ENCODE data around the gene ARL6IP1. TPM values are rescaled to one million over a fixed set of nuclear protein-coding genes. Genes with fewer than 3 reads are reported as not detected.

Gene ARL6IP1
- total and polyA plus RNA-seq, 2 of the 13 experiments (the other 11 are each of a cell fraction or from before 2014, with no cell fraction given) = 263 to 373 TPM

DNA sequence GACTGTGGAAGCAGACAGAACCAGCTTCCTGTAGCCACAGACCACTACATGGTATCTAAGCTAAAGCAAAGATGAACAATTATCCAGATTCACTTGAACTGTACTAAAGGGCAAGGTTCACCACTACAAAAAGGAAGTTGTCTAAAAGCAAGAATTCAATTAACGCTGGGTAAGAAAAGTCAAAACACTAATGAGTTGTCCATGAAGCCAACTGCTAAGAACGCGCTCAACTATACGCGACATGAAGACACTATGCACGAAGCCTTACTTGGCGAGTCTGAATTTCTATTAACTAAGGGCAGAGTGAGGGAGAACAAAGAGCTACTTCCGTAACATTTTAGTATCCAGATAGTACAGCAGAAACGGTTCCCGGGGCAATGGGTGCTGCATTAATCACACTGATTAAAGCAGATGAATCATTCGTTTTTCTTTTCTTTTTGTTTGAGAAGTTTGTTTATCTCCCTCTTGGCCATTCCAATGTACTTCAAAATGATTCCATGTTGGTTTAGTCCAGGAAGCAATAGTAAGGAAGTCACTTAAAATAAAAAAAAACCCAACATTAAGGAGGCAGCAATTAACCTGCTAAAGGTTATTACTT, 8.4 kb downstream of the ARL6IP1 start (continued):
- no peak for TF ChIP-seq AHDC1 (CRISPR knock-in tag; IDR thresholded peaks at IDR 0.05; ENCODE audit: borderline replicate concordance)
- TF ChIP-seq MYC (CRISPR knock-in tag; IDR thresholded peaks at IDR 0.05; ENCODE audit: borderline replicate concordance) = no peak
- no peak for TF ChIP-seq RXRA (CRISPR knock-in tag; IDR thresholded peaks at IDR 0.05)

DNA sequence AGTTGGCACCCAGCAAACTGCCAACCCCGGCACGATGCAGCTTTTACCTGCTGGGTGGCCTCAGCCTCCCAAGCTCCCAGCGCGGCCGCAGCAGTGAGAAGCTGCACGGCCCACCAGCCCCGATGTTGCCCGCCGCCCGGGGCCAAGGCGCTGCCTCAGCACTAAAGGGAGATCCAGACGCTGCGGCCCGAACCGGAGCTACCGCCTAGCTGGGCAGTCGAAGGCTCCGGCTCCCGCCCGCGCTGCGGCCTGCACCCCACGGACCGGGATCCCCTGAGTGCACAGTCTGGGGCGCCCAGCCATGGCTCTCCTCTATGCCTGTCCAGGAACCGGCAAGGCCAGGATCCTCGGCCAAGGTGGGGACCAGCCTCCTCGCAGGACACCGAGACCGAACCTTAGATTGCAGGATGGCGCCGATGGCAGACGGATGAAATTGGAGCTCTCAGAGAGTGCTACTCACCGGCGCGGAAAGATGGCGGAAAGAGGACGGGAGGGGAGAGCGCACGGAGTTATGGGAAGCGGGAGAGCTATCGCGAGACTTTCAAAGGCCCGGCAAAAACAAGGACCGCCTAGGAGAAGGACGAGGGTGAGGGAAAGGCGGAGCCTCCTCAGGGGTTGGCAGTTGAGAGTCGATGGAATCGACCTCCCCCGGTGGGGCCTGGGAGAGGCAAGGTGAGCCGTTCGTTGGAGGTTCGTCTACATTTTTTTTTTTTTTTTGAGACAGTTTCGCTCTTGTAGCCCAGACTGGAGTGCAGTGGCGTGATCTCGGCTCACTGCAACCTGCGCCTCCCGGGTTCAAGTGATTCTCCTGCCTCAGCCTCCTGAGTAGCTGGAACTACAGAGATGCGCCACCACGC, 11.3 kb downstream of the ARL6IP1 start, which contains the start of gene RPS15A:
Gene RPS15A (minus strand): TSS at position 485 of the 857 bp plus-strand sequence. CDS start 1,221 bp downstream, outside the sequence.
- peaks cover 62% of the 10 kb centered on the region for H3K4me1 ChIP-seq (ENCODE audit: insufficient read depth, low read length)
- no TSS peak for BruUV-seq (replicated peaks)
- intact Hi-C loops (cut with micrococcal nuclease; ENCODE audit: unreplicated experiment) (loop anchor here (1.0 to 10.0 kb wide), 2 partner anchors 11 to 735 kb away; partner anchors contain the start of genes ARL6IP1, CCP110 and GDE1), in situ Hi-C loops (cut with HindIII; ENCODE audit: extremely low pct_ligation_motif_present, low pct_unique_long_range_greater_than_20kb) (no loop called here)
- H3K36me3 ChIP-seq (replicated peaks in 1 of 2; ENCODE audit: control insufficient read depth in 1 of 2, insufficient read depth in 2 of 2, low read length in 2 of 2) = peaks cover 34 to 71% of the 10 kb centered on the region in 2 experiments
- ChIA-PET POLR2A (interaction anchor here (0.6 to 8.7 kb wide), 27 partner anchors 12 to 1616 kb away, joined by 3 to 545 read pairs (median 5); partner anchors contain the start of genes ARL6IP1, CCP110, COQ7 and ITPRIPL2), CTCF (ENCODE audit: low intra/inter-chr PET ratio, low total read pairs) (no interaction called here)
- peak within 1 kb of the TSS; percentile 98 for H3K9ac ChIP-seq (ENCODE audit: insufficient read depth, low read depth, low read length)
- H4K20me1 ChIP-seq (ENCODE audit: insufficient read depth, low read length) = peaks cover 47% of the 10 kb centered on the region
- no peaks in the 10 kb centered on the region for H3K9me3 ChIP-seq (ENCODE audit: low read length)
- peak within 1 kb of the TSS; percentile 74 to 98 (median 96) for H3K4me3 ChIP-seq (replicated peaks in 1 of 3; ENCODE audit: insufficient read depth in 1 of 3, low read depth in 2 of 3, low read length in 3 of 3)
- no peak within 1 kb of the TSS for H2AFZ ChIP-seq (ENCODE audit: low read length)
- DNase-seq (ENCODE audit: low spot score) = peak; percentile 100
- H3K27ac ChIP-seq (ENCODE audit: extremely low read length, insufficient read depth, low read length) = peak within 1 kb of the TSS; percentile 78
- H3K27me3 ChIP-seq (ENCODE audit: control insufficient read depth in 1 of 2, insufficient read depth in 2 of 2, low read length in 2 of 2) = peaks cover 0 to 7% of the 10 kb centered on the region in 2 experiments; a peak in 1 of 5 replicates
- peak within 1 kb of the TSS; percentile 97 for H3K4me2 ChIP-seq (ENCODE audit: low read depth, low read length)
- WGBS (ENCODE audit: low lambda C conversion rate) = 5% methylated on average over 46 of the region's 60 CpGs
- peaks cover 51% of the 10 kb centered on the region for H3K79me2 ChIP-seq (ENCODE audit: insufficient read depth, low read length)
- peak; percentile 96 for ATAC-seq
- FAIRE-seq = peak; percentile 80
- TF ChIP-seq GPBP1L1 (CRISPR knock-in tag; IDR thresholded peaks at IDR 0.05) = no peak
- TF ChIP-seq ZZZ3 (CRISPR knock-in tag; IDR thresholded peaks at IDR 0.05; ENCODE audit: borderline replicate concordance) = peak; percentile 100; the same call in 1 of the 2 replicates
- TF ChIP-seq NFE2 (CRISPR knock-in tag; IDR thresholded peaks at IDR 0.05) = no peak
- TF ChIP-seq ZNF24 (IDR thresholded peaks at IDR 0.05) = no peak
- peak; percentile 35 for TF ChIP-seq SKI (IDR thresholded peaks at IDR 0.05; ENCODE audit: partially characterized antibody)
- peak; percentile 83 for TF ChIP-seq NR2C2 (CRISPR knock-in tag; IDR thresholded peaks at IDR 0.05; ENCODE audit: borderline replicate concordance)
- TF ChIP-seq, protein P1, sequence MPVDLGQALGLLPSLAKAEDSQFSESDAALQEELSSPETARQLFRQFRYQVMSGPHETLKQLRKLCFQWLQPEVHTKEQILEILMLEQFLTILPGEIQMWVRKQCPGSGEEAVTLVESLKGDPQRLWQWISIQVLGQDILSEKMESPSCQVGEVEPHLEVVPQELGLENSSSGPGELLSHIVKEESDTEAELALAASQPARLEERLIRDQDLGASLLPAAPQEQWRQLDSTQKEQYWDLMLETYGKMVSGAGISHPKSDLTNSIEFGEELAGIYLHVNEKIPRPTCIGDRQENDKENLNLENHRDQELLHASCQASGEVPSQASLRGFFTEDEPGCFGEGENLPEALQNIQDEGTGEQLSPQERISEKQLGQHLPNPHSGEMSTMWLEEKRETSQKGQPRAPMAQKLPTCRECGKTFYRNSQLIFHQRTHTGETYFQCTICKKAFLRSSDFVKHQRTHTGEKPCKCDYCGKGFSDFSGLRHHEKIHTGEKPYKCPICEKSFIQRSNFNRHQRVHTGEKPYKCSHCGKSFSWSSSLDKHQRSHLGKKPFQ (CRISPR knock-in tag; IDR thresholded peaks at IDR 0.05; ENCODE audit: insufficient replicate concordance) = peak; percentile 98
- TF ChIP-seq KLF13 (CRISPR knock-in tag; IDR thresholded peaks at IDR 0.05) = peak; percentile 94
- TF ChIP-seq TAF1 (CRISPR knock-in tag; IDR thresholded peaks at IDR 0.05) = peak; percentile 100
